ENCODE results near the gene RNF14. TPM values are rescaled to one million over a fixed set of nuclear protein-coding genes. Genes with fewer than 3 reads are reported as not detected.

Gene RNF14
- total RNA-seq, 1 experiment from 2014 or later, result 20.5 TPM

DNA sequence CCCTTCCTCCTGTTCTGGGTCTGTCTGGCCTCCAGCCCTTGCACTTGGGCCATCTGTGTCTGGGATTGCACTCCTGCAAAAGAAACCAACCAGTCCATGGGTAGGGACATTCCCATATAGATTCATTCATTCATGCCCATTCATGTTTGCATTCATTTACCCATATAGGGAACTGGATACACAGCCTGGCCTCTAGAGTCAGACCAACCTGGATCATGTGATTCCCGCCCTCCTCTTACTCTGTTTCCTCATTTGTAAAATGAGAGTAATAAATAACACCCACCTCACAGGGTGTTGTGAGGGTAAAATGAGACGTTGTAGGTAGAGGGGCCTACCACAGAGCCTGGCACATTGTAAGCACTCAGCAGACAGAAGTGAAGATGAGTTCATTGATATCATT lies 19.4 kb upstream of the RNF14 start:
- no peak for TF ChIP-seq NFATC4 (CRISPR knock-in tag; IDR thresholded peaks at IDR 0.05)
- TF ChIP-seq, protein P1, sequence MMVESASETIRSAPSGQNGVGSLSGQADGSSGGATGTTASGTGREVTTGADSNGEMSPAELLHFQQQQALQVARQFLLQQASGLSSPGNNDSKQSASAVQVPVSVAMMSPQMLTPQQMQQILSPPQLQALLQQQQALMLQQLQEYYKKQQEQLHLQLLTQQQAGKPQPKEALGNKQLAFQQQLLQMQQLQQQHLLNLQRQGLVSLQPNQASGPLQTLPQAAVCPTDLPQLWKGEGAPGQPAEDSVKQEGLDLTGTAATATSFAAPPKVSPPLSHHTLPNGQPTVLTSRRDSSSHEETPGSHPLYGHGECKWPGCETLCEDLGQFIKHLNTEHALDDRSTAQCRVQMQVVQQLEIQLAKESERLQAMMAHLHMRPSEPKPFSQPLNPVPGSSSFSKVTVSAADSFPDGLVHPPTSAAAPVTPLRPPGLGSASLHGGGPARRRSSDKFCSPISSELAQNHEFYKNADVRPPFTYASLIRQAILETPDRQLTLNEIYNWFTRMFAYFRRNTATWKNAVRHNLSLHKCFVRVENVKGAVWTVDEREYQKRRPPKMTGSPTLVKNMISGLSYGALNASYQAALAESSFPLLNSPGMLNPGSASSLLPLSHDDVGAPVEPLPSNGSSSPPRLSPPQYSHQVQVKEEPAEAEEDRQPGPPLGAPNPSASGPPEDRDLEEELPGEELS (CRISPR knock-in tag; IDR thresholded peaks at IDR 0.05), result no peak
- ATAC-seq (no peak), DNase-seq (ENCODE audit: low spot score) (no peak)
- H3K27ac Mint-ChIP-seq, result no peak overlapping the region
- CTCF ChIA-PET, result interaction anchor here (0.7 to 2.9 kb wide), 3 partner anchors 11 to 197 kb away, joined by 3 to 22 read pairs (median 4); partner anchors contain the start of gene DELE1
- POLR2A ChIA-PET, result no interaction called here
- peaks cover 26% of the 10 kb centered on the region for H3K4me1 Mint-ChIP-seq
- no peaks in the 10 kb centered on the region for H3K36me3 Mint-ChIP-seq
- H3K4me3 Mint-ChIP-seq, result no peak overlapping the region
- no peaks in the 10 kb centered on the region for H3K9me3 Mint-ChIP-seq
- H3K27me3 Mint-ChIP-seq (ENCODE audit: low read depth), result no peaks in the 10 kb centered on the region; the same call in 1 of the 2 replicates

DNA sequence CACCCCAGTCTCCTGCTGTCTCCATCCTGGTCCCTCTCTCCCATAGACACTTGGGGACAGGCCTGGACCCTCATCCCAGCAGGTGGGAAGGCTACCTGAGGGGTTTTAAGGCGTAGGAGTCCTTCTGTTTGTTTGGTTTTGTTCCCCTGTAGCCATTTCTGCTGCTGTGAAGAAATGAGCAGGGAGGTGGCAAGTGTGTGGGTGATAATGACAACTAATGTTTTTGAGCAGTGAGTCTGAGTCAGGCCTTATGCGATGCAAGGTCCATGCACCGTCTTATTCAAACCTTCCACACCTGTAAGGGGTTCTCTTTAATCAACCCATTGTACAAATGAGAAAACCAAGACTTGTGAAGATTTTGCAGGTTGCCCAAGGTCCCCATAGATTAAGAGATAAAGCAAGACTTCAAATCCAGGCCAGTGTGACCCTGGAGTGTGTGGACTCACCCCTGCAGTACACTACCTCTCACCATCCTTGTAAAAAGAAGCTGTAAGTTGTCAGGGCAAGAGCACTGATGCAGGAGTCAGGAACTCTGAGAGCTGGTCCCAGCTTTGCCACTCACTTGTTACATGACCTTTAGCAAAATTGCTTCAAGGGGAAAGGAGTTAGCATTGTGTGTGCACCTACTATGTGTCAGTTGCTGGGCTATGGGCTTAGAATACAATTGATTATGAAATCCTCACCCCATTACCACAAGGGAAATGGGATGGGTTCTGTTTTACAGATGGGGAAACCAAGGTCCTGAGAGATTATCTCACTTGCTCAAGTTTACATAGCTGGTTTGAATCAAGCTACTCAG lies 18.5 kb upstream of the RNF14 start:
- ChIA-PET POLR2A (no interaction called here), CTCF (interaction anchor here (1.0 to 1.6 kb wide), 4 partner anchors 10 to 139 kb away, joined by 4 to 8 read pairs (median 6); partner anchors contain the start of gene RNF14)
- ATAC-seq, result no peak
- TF ChIP-seq, protein P2, sequence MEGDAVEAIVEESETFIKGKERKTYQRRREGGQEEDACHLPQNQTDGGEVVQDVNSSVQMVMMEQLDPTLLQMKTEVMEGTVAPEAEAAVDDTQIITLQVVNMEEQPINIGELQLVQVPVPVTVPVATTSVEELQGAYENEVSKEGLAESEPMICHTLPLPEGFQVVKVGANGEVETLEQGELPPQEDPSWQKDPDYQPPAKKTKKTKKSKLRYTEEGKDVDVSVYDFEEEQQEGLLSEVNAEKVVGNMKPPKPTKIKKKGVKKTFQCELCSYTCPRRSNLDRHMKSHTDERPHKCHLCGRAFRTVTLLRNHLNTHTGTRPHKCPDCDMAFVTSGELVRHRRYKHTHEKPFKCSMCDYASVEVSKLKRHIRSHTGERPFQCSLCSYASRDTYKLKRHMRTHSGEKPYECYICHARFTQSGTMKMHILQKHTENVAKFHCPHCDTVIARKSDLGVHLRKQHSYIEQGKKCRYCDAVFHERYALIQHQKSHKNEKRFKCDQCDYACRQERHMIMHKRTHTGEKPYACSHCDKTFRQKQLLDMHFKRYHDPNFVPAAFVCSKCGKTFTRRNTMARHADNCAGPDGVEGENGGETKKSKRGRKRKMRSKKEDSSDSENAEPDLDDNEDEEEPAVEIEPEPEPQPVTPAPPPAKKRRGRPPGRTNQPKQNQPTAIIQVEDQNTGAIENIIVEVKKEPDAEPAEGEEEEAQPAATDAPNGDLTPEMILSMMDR (IDR thresholded peaks at IDR 0.05), result no peak
- TF ChIP-seq, protein P3, sequence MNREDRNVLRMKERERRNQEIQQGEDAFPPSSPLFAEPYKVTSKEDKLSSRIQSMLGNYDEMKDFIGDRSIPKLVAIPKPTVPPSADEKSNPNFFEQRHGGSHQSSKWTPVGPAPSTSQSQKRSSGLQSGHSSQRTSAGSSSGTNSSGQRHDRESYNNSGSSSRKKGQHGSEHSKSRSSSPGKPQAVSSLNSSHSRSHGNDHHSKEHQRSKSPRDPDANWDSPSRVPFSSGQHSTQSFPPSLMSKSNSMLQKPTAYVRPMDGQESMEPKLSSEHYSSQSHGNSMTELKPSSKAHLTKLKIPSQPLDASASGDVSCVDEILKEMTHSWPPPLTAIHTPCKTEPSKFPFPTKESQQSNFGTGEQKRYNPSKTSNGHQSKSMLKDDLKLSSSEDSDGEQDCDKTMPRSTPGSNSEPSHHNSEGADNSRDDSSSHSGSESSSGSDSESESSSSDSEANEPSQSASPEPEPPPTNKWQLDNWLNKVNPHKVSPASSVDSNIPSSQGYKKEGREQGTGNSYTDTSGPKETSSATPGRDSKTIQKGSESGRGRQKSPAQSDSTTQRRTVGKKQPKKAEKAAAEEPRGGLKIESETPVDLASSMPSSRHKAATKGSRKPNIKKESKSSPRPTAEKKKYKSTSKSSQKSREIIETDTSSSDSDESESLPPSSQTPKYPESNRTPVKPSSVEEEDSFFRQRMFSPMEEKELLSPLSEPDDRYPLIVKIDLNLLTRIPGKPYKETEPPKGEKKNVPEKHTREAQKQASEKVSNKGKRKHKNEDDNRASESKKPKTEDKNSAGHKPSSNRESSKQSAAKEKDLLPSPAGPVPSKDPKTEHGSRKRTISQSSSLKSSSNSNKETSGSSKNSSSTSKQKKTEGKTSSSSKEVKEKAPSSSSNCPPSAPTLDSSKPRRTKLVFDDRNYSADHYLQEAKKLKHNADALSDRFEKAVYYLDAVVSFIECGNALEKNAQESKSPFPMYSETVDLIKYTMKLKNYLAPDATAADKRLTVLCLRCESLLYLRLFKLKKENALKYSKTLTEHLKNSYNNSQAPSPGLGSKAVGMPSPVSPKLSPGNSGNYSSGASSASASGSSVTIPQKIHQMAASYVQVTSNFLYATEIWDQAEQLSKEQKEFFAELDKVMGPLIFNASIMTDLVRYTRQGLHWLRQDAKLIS (CRISPR knock-in tag; IDR thresholded peaks at IDR 0.05; ENCODE audit: borderline replicate concordance), result no peak
- no peak for TF ChIP-seq GTF2I (CRISPR knock-in tag; conservative IDR thresholded peaks at IDR 0.05)
- no peak for TF ChIP-seq FOXK1 (CRISPR knock-in tag; IDR thresholded peaks at IDR 0.05)
- TF ChIP-seq ETV6 (CRISPR knock-in tag; IDR thresholded peaks at IDR 0.05), result no peak
- TF ChIP-seq CREB1 (CRISPR knock-in tag; IDR thresholded peaks at IDR 0.05), result no peak
- no peak for TF ChIP-seq ZNF263 (CRISPR knock-in tag; IDR thresholded peaks at IDR 0.05; ENCODE audit: low read depth)
- TF ChIP-seq, protein P4, sequence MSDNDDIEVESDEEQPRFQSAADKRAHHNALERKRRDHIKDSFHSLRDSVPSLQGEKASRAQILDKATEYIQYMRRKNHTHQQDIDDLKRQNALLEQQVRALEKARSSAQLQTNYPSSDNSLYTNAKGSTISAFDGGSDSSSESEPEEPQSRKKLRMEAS (CRISPR knock-in tag; IDR thresholded peaks at IDR 0.05), result no peak
- no peak for TF ChIP-seq ZNF232 (CRISPR knock-in tag; IDR thresholded peaks at IDR 0.05)
- no peak for TF ChIP-seq ZNF219 (CRISPR knock-in tag; IDR thresholded peaks at IDR 0.05; ENCODE audit: borderline replicate concordance)
- TF ChIP-seq ZNF121 (CRISPR knock-in tag; IDR thresholded peaks at IDR 0.05), result no peak
- no peak for TF ChIP-seq IRF2 (CRISPR knock-in tag; IDR thresholded peaks at IDR 0.05; ENCODE audit: borderline replicate concordance, low read depth)
- TF ChIP-seq JAZF1 (CRISPR knock-in tag; IDR thresholded peaks at IDR 0.05), result no peak
- TF ChIP-seq FOXJ3 (CRISPR knock-in tag; IDR thresholded peaks at IDR 0.05; ENCODE audit: borderline replicate concordance), result no peak
- no peak for DNase-seq (ENCODE audit: low spot score)
- Mint-ChIP-seq H3K27ac (no peak overlapping the region), H3K27me3 (ENCODE audit: low read depth) (no peaks in the 10 kb centered on the region; the same call in 1 of the 2 replicates), H3K4me3 (no peak overlapping the region), H3K36me3 (no peaks in the 10 kb centered on the region), H3K9me3 (no peaks in the 10 kb centered on the region), H3K4me1 (peaks cover 19% of the 10 kb centered on the region)
